ENCODE data around the gene MT1B.

GRCh38 chr16:56620339-56620897 is 31.3 kb upstream of the MT1B start:
- no peak for TF ChIP-seq CTCF (IDR thresholded peaks at IDR 0.05)
- TF ChIP-seq POLR2AphosphoS5 (IDR thresholded peaks at IDR 0.05): no peak
- TF ChIP-seq POLR2A (IDR thresholded peaks at IDR 0.05): no peak
- TF ChIP-seq EP300 (IDR thresholded peaks at IDR 0.05): no peak
